ENCODE results near the gene RENBP.
A peak's percentile ranks its signal among the peaks of the same experiment; 100 is the strongest.
"Not testable (repeated sequence)": the region's sequence is repeated elsewhere in the genome, so short reads cannot be mapped to it uniquely, and the experiment has no call there.

The RENBP gene

DNA sequence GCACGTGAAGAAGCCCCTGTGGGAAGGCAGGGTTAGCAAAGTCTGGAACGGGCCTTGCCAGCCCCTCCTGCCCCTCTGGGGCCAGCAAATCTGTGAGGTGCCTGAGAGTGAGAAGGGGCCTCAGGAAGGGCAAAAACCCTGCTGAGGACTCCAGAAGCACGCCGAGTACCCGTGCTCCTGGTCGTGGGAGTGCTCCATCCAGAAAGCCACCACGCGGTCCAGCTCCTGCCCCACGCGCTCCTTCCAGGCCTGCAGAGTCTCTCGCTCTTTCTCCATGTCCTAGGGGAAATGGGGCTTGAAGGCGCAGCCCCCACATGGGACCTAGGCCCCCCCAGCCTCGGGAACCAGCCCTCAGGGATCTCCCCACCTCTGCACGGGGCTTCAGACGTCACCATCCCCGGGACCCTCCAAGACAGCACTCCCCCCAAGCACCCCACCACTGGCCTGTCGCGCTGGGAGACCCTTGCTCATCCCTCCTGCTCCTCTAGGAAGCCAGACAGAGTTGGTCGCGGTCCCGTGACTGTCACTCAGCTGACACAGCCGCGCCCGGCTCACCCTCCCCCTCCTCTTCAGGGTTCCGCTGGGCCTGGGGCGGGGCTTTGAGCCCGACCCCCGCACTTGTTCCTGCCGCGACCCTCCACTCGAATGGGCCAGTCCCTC lies at the start of gene RENBP:
TSS of gene RENBP (minus strand) at position 504 of the 660 bp plus-strand sequence. CDS start at position 471, 33 bp downstream.
- peak; percentile 27 for DNase-seq (ENCODE audit: low spot score)

DNA sequence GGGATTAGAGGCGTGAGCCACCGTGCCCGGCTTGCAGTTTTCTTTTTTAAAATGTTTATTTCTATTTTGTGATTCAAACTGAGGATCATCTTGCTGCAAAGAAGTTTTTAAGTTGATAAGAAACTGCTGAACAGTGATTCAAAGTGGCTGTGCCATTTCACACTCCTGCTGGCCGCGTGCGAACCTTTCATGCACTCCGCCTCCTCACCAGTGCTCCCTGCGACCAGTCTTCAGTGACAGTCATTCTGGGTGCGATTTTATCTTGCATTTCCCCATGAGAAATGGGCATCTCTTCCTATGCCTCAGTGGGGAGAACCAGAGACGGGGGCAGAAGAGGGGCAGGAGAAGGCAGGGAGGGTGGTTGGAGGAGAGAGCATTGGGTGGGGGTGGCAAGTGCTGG lies 49.5 kb upstream of the RENBP start:
- no peak for DNase-seq (ENCODE audit: low spot score)

DNA sequence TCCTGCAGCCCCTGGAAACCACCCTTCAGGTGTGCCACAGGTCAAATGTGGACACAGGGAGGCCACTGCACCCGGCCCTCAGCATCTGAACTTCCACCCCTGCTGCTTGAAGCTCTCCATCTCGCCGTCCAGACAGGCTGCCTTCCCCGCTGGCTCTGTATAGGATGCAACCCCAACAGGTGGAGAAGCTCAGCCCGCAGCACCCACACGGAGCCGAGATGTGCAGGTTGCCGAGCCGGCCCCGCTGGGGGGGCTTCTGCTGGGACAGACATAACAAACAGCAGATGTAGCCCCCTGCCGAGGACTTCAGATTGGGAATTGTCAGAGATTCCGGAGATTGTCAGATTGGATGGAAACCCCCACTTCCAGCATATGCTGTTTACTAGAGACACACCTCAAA lies 48.6 kb upstream of the RENBP start:
- DNase-seq (ENCODE audit: low spot score): no peak

DNA sequence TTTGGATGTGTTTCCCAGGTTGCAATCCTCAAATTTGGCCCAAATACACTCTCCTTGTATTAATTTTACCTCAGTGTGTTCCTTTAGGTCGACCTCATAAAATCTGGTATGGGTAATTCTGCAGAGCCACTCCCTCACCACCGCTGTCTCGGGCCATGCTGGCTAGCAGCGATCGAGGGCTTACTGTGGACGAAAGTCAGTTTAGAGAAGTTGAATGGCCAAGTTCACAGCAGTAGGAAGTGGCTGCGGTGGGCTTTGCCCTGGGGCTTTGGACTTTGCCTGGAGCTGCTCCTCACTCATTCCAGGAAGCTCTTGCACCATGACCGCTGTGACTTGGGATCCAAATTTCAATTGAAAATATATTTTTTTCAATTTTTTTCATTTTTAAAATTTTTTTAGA lies 47.7 kb upstream of the RENBP start:
- no peak for DNase-seq (ENCODE audit: low spot score)

DNA sequence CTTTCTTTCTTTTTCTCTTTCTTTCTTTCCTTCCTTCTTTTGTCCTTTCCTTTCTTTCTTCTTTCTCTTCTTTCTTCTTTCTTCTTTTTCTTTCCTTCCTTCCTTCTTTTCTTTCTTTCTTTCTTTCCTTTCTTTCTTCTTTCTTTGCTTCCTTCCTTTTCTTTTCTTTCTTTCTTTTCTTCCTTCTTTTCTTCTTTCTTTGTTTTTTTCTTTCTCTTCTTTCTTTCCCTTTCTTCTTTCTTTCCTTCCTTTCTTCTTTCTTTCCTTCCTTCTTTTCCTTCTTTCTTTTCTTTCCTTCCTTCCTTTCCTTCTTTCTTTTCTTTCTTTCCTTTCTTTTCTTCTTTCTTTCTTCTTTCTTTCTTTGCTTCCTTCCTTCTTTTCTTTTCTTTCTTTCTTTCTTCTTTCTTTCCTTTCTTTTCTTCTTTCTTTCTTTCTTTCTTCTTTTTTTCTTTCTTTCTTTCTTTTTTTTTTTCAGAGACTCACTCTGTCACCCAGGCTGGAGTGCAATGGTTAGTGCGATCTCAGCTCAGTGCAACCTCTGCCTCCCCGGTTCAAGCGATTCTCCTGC lies 46.7 kb upstream of the RENBP start:
- DNase-seq (ENCODE audit: low spot score): no peak

DNA sequence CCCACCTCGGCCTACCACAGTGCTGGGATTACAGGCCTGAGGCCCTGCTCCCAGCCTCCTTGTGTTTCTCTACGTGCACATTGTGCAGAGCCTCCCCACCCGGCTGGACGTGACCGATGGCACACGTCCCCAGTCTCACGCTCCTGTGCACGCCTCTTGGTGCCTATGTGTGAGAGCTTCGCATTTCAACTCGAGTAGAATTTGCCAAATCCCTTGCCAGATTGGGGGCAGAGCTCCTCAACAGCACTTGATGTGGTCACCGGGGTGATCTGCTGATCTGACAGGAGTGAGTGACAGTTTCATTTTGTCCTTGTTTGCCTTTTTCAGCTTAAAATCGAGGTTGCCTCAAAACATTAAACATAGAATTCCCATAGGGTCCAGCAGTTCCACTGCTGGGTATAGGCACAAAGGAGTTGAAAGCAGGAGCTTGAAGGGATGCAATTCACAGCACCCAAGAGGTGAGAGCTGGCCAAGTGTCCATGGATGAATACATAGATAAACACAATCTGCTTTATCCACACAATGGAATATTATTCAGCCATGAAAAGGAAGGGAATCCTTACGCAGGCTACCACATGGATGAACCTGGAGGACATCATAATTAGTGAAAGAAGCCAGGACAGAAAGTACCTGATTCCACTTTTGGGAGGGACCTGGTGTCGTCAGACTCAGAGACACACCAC lies 45.7 kb upstream of the RENBP start:
- DNase-seq (ENCODE audit: low spot score): no peak

DNA sequence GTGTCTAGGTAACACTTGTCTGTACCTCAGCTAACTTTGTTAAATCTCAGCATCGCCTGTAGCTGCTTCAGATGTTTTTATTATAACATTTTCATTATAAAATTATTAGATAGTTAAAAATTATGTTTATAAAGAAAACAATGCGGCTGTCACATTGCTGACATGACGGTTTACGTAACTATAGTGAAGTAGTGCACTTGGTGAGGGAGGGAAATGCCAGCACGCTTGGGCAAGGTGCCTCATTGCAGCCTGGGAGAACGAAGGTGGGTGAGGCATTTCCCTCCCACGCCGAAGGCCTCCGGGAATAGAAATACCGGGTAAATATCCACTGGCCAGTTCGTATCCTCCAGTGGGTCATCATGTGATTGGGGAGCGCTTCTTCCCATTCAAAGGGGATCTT lies 44.0 kb upstream of the RENBP start:
- DNase-seq (ENCODE audit: low spot score): no peak

DNA sequence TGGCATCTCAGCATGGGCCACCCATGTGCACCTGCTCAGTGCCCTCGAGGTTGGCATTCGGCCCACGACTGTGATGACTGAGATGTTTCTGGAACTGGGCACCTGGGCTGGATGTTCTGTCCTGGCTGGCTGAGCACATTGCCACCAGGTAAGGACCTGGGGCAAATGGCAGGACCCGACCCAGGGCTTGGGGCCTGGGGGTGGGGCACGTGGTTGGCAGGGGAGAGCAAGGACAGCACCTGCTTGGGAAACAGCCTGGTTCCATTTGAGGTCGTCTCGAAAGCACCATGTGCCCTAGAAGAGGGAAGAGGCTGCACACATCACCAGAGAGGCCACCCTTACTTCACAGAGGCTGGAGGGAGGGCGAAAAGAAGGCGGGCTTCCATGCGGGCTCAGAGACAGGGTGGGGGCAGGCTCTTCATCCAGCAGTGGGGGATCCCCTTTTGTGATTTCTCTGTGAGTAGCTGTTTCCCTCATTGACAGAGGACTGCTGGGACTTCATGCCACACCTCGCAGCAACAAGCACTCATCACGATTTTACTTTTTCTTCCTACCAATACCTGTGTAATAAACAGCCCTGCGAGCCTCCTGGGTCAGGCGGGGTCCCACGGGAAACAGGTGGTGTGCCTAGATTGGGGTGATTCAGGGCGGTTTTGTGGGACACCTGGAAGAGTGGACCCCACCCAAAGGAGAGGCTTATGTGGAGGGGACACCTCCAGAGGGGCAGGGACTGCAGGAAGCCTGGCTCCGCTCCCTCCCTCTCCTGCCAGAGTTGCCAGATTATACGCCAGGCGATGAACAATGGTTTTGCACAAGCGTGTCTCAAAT lies 40.1 kb upstream of the RENBP start:
- peak; percentile 51 for DNase-seq (ENCODE audit: low spot score)

DNA sequence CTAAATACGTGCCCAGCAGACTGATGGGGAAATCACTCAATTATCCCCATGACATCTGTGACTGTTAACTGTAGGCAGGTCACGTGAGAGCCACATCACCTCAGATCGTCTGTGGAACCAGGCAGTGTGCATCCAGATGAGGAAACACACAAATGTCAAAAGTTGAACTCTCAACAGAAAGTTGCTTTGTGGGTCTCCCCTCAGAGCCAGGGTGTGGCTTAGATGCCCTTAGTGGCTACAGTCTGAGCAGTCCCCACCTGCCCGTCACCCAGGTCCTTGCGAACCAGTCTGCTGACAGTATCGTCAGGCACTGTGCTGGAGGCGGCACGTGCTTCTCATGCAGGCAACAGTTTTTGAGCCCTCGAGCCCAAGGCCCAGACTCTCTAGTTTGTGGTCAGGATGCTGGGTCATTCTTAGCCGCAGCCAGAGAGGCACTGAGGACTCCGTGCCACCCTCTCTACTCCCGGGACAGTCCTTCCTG lies 38.9 kb upstream of the RENBP start:
- DNase-seq (ENCODE audit: low spot score): peak; percentile 30

DNA sequence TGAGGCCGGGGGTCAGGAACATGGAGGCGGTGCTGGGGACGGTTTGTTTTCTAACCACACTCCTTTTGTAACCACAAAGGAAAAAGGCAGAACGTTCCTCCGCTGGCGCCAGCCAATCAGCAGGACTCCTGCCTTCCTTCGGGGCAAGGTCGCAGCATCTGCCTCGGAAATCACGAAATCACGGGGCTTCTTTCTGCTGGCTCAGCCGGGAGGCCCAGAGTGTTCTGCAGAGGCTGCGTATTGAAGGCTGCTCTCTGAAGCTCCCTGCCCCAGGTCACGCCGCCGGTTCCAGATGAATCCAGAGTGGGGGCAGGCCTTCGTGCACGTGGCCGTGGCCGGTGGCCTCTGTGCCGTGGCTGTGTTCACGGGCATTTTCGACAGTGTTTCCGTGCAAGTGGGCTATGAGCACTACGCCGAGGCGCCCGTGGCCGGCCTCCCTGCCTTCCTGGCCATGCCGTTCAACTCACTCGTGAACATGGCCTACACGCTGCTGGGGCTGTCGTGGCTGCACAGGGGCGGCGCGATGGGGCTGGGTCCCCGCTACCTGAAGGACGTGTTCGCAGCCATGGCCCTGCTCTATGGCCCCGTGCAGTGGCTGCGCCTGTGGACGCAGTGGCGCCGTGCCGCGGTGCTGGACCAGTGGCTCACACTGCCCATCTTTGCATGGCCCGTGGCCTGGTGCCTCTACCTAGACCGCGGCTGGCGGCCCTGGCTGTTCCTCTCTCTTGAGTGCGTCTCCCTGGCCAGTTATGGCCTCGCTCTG lies 37.5 kb upstream of the RENBP start:
- DNase-seq (ENCODE audit: low spot score): no peak

DNA sequence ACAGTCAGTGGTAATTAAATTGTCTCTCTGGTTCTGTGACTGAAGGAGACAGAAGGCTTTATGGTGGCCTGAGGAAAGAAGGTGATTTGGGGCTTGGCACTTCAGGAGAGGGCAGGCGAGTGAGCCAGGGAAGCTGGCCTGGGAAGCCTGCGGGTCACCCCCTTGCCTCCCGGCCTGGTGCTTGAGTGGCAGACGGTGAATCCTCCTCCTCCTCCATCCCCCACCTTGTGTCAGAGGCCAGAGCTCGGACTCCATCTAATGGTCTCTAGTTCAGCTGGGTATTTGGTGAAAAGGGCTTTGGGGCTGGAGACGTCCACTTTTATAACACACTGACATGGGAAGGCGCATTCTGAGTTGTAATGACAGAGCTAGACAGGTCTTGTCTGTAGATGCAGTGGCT lies 36.8 kb upstream of the RENBP start:
- no peak for DNase-seq (ENCODE audit: low spot score)

DNA sequence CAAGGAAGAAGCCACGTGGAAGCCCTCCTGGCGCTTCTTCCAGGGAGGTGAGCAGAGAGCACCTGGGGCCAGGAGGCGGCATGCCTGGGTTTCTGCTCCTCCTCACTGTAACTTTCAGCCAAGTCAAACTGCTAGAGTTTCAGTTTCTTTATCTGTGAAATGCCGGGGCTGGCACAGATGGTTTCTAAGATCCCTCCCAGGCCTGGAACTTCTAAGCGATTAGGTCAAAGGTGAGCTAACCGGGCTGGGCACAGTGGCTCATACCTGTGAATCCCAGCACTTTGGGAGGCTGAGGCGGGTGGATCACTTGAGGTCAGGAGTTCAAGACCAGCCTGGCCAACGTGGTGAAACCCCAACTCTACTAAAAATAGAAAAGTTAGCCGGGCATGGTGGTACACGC lies 36.0 kb upstream of the RENBP start:
- DNase-seq (ENCODE audit: low spot score): not testable (repeated sequence)

DNA sequence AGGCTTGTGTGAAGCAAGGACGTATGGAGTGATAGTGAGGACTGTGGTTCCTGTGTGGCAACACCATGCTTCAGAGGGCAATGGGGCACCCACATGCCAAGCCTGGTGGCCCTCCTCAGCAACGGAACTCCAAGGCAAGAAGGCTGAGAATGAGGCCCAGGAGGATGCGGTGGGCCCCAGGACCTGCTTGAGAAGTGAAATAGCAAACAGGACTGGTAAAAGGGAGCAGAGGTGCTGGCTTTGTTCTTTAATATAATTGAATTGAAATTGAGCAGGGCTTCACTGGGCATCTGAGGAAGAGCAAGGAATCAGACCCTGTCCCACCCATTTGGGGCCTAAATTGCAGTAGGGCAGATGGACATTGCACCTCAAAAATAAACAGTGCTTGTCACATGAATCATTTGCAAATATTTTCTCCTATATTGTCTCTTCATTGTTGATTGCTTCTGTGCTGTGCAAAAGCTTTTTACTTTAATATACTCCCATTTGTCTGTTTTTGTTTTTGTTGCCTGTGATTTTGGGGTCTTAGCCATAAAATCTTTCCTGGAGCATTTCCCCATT lies 30.4 kb upstream of the RENBP start:
- peak; percentile 1 for DNase-seq (ENCODE audit: low spot score)

DNA sequence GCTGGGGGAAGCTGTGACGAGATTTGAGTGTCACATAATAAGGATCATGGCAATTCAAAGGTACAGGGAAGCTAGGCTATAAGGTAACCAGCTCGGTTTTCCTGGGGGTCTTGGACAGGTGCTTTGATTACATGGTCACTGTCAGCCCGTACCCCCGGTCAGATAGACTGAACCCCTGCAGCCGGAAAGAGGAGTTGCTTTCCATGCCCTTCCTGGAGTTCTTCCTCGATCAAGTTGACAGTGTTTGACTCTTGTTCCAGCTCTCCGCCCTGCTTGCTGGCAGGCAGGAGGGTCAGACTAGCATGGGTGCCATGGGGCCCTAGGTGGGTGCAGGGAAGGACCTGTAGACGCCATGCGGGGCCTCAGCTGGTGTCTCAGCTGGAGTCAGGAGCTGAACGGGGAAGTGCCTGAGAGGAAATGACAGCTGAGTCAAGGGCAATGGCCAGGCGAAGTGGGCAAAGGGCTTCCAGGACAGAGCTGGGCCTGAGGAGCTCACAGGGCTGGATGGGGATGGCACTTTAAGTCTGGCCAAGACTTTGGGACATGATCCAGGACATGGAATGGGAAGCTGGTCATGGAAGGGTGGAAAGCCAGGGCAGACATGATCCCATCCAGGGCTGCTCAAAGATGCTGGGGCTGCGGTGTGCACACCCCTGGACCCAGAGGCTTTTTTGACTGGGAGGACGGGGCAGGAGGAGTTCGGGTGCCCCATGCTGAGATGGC lies 29.7 kb upstream of the RENBP start:
- DNase-seq (ENCODE audit: low spot score): no peak

DNA sequence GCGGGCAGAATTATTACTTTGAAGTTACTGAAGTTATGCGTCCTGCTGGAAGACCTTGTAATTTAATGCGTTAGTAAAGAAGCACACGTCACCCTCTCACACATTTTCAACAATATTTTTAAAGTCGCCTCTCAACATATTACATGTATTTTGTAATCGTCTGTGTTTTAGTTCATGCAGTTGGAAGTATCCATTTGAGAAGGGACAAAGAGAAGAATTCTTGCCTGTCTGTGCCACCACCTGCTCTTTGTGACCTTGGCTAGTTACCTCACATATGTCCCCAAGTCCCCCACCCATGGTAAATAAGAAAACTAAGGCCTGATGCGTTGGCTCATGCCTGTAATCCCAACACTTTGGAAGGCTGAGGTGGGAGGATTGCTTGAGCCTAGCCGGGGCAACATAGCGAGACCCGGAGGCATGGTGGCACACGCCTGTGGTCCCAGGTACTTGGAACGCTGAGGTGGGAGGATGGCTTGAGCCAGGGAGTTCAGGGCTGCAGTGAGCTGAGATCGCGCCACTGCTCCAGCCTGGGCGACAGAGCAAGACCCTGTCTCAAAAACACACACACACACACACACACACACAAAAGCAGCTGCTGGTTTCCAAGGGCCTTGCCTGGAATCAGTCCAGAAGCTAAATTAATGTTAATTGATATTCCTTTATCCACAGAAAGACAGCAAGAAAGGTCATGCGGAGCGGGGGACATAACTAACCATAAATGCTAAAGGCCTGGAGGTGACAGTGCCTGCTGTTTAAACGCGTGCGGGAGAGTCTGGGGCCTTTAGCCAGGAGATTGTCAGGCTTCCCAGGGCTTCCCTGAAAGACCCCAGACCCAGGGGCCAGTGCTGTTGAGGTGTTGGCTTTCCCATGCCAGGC lies 28.9 kb upstream of the RENBP start:
- DNase-seq (ENCODE audit: low spot score): no peak

DNA sequence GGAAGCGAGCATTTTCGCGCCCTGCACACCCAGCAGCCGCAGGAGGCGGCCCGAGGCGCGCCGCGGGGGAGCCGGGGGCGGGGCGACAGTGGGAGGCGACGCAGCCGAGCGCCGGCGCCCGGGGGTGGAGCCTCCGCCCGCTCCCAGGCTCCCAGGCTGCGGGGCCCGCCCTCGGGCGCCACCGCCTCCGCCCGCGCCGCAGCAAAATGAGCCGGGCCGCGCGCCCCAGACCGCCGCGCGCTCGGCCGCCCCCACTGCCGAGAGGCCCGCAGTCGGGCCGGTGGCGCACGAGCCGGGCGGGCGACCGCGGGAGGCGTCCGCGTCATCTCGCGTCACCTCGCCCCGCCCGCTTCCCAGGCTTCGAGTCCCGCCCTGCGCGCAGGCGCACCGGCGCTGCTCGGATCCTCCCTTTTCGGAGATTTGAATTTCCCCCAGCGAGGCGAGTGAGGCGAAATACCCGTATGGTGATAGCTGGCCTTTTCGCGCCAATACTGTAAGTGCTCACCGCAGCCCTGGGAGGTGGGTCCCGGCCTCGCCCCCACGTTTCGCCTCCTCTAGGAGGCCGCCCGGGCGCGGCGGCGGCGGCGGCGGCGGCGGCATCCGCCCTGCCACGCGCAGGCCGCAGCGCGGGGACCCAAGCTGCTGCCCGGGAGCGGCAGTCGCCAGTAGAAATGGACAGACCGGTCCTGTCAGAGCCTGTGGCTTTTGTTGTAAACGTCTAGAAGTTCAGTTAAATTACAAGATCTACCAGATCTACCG lies 28.1 kb upstream of the RENBP start, which contains the start of gene TMEM187:
TSS of gene TMEM187 (plus strand) at position 387 of the 759 bp plus-strand sequence. CDS start 9,309 bp downstream, outside the sequence.
- DNase-seq (ENCODE audit: low spot score): peak; percentile 94

DNA sequence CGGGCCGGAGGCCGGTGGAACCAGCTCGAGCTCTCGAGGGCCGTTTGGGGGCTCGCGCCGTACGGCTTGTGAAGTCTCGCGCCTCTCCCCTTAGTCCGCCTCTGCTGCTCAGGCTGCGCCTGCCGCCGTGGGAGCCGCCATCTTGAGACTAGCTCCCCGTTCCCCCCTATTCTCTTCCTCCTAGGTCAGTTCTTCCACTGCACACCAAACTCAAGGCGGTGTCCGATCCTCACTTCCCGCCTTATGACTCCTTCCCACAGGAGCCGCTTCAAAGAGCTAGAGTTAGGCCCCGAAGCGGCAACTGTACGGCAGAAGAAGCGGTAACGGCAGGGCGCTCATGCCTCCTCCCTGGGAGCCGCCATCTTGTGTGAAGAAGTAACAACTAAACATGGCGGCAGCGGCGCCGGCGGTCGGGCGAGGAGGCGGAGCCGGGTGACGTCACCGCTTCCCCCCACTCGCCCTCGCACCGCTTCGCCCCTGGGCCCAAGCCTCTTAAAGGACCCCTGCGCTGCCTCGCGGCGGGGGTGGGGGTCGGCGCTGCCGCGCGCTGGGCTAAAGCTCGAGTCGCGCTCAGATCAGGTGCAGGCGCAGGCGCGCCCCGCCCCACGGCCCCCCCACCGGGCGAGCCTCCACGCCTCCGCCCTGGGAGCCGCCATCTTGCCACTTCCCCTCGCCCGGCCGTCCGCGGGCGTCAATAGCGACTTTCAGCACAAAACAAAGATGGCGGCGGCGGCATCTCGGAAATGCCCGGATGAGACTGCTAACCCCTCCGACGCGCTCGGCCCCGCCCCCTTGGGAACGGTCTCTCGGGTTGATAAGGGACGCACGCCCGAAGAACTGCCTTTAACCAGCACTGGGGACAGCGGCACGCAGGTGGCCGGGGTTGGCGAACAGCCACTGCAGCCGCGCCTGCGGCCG lies 27.3 kb upstream of the RENBP start, which contains the start of gene HCFC1:
TSS of gene HCFC1 (minus strand) at position 369 of the 918 bp plus-strand sequence. CDS start 978 bp downstream, outside the sequence.
- DNase-seq (ENCODE audit: low spot score): peak; percentile 88

DNA sequence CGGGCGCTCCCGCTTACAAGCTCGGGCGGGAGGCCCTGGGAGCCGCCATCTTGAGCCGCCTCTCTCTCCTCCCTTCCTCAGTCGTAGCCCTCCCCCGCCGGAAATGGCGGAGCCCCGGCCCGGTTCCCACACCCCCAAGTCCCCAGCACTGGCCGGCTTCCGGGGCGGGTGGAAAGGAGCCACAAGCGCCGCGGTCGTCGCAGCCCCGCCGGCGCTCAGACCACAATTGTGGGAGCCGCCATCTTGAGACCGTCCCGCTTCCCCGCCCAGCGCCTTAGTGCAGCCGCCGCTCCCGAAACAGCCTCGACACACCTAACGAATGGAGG lies 26.6 kb upstream of the RENBP start:
- DNase-seq (ENCODE audit: low spot score): peak; percentile 84

Measured in NAMALWA (cell line).